Measurements from ENCODE around the gene SUPT20HL1.
"Not testable (repeated sequence)": the region's sequence is repeated elsewhere in the genome, so short reads cannot be mapped to it uniquely, and the experiment has no call there.

The SUPT20HL1 gene

GRCh38 chrX:24360272-24360671, at the start of gene SUPT20HL1:
Gene SUPT20HL1, plus strand, starts transcription at chrX:24360639. Its CDS starts 2,122 bp downstream, at chrX:24362761.
- DNase-seq: no peak

- DNase-seq: not testable (repeated sequence)
Observed at GRCh38 chrX:24310916-24311315, 49.5 kb upstream of the SUPT20HL1 start.

GRCh38 chrX:24311507-24312248, 48.8 kb upstream of the SUPT20HL1 start:
- DNase-seq: not testable (repeated sequence)

GRCh38 chrX:24312249-24312607, 48.2 kb upstream of the SUPT20HL1 start:
- not testable (repeated sequence) for DNase-seq

- DNase-seq: no peak
Observed at GRCh38 chrX:24314019-24314635, 46.3 kb upstream of the SUPT20HL1 start, which contains the start of gene SUPT20HL2. Gene SUPT20HL2, minus strand, starts transcription at chrX:24314069. Its CDS starts 754 bp downstream, at chrX:24313315.

- DNase-seq: no peak
Observed at GRCh38 chrX:24316111-24316510, 44.3 kb upstream of the SUPT20HL1 start.

- no peak for DNase-seq
Observed at GRCh38 chrX:24317567-24317966, 42.9 kb upstream of the SUPT20HL1 start.

- DNase-seq: no peak
Observed at GRCh38 chrX:24321741-24322395, 38.6 kb upstream of the SUPT20HL1 start.

GRCh38 chrX:24325231-24325630, 35.2 kb upstream of the SUPT20HL1 start:
- DNase-seq: no peak

GRCh38 chrX:24332878-24333277, 27.6 kb upstream of the SUPT20HL1 start:
- DNase-seq: no peak

GRCh38 chrX:24333371-24333770, 27.1 kb upstream of the SUPT20HL1 start:
- no peak for DNase-seq

- no peak for DNase-seq
Observed at GRCh38 chrX:24334461-24334860, 26.0 kb upstream of the SUPT20HL1 start.

- no peak for DNase-seq
Observed at GRCh38 chrX:24335871-24336270, 24.6 kb upstream of the SUPT20HL1 start.

GRCh38 chrX:24339911-24340310, 20.5 kb upstream of the SUPT20HL1 start:
- DNase-seq: no peak

GRCh38 chrX:24340501-24340900, 19.9 kb upstream of the SUPT20HL1 start:
- DNase-seq: no peak

GRCh38 chrX:24341795-24342194, 18.6 kb upstream of the SUPT20HL1 start:
- no peak for DNase-seq

- DNase-seq: no peak
Observed at GRCh38 chrX:24343719-24344118, 16.7 kb upstream of the SUPT20HL1 start.

- no peak for DNase-seq
Observed at GRCh38 chrX:24347881-24348280, 12.6 kb upstream of the SUPT20HL1 start.

- DNase-seq: no peak
Observed at GRCh38 chrX:24350217-24350616, 10.2 kb upstream of the SUPT20HL1 start.

GRCh38 chrX:24355095-24355494, 5.3 kb upstream of the SUPT20HL1 start:
- no peak for DNase-seq

- no peak for DNase-seq
Observed at GRCh38 chrX:24357106-24357505, 3.3 kb upstream of the SUPT20HL1 start.

GRCh38 chrX:24362089-24362745, 1.8 kb downstream of the SUPT20HL1 start:
- not testable (repeated sequence) for DNase-seq

- not testable (repeated sequence) for DNase-seq
Observed at GRCh38 chrX:24363432-24364181, 3.2 kb downstream of the SUPT20HL1 start.

All from CD4-positive, alpha-beta T cell treated with Interferon gamma for 1 hour (primary cell).